Measurements from ENCODE around the gene MYO7A.

DNA sequence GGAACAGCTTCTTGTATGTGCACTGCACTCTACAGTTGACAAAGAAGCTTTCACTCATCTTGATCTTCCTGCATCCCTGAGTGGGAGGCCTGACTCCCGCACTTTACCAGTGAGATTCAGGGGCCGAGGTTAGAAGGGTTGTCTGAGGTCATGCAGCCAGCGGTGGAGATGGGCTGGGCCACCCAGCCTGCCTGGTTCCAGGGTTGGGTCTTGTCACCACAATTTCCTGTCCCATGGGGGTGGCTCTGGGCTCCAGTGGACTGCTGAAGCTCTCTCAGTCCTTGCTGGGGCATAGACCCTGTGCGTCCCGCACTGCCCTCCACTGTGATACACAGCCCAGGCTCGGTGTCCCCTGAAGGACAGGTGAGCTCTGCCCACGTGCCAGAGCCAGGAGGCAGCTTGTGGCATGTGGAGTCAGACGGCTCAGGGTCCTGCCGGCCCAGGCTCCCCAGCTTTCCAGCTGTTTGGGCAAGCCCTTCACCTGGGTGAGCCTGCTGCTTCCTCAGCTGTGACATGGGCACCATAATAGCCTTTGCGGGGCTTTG is 6.9 kb upstream of the MYO7A start:
- TF ChIP-seq, protein P1, sequence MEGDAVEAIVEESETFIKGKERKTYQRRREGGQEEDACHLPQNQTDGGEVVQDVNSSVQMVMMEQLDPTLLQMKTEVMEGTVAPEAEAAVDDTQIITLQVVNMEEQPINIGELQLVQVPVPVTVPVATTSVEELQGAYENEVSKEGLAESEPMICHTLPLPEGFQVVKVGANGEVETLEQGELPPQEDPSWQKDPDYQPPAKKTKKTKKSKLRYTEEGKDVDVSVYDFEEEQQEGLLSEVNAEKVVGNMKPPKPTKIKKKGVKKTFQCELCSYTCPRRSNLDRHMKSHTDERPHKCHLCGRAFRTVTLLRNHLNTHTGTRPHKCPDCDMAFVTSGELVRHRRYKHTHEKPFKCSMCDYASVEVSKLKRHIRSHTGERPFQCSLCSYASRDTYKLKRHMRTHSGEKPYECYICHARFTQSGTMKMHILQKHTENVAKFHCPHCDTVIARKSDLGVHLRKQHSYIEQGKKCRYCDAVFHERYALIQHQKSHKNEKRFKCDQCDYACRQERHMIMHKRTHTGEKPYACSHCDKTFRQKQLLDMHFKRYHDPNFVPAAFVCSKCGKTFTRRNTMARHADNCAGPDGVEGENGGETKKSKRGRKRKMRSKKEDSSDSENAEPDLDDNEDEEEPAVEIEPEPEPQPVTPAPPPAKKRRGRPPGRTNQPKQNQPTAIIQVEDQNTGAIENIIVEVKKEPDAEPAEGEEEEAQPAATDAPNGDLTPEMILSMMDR (conservative IDR thresholded peaks at IDR 0.05; ENCODE audit: low read length) = no peak; the same call in 1 of the 2 replicates
- no peak for TF ChIP-seq EZH2phosphoT487 (IDR thresholded peaks at IDR 0.05; ENCODE audit: borderline replicate concordance)

Data from Loucy (cell line).